K562 (cell line): ENCODE measurements around the gene FARSA. TPM values are rescaled to one million over a fixed set of nuclear protein-coding genes. Genes with fewer than 3 reads are reported as not detected.

ENCODE experiments used
- BMI1 ChIP-seq: fragments of 150-350 bp; IDR thresholded peaks from 2 replicates; pipeline ENCODE4 v1.6.1; 2014; ENCODE audit warnings: low read length
- CHD1 ChIP-seq: fragments of 200-600 bp; sonication (generic); IDR thresholded peaks from one replicate; pipeline ENCODE4 v1.6.1; 2012; ENCODE audit warnings: mild to moderate bottlenecking, moderate library complexity, low read length, inconsistent platforms
- CHD2 ChIP-seq: IDR thresholded peaks from 2 replicates; pipeline ENCODE4 v1.6.1; 2011; ENCODE audit warnings: low read depth, low read length
- HDAC1 ChIP-seq, 2 experiments: fragments of 450-650 bp; IDR thresholded peaks; 2 replicates each; pipeline ENCODE4 v1.6.1; 2016 to 2017; ENCODE audit warnings: inconsistent platforms in 1 of 2, mild to moderate bottlenecking in 1 of 2, moderate library complexity in 1 of 2
- MAFG ChIP-seq: fragments of 450-650 bp; conservative IDR thresholded peaks from 2 replicates; pipeline ENCODE4 v1.6.1; 2016; ENCODE audit warnings: missing genetic modification characterization, missing compliant biosample characterization
- RHOXF2B ChIP-seq: fragments of 250-450 bp; sonication (Bioruptor Pico); conservative IDR thresholded peaks from 2 replicates; pipeline ENCODE4 v1.5.1; 2021
- SAFB ChIP-seq: fragments of 200-400 bp; formaldehyde crosslinking; IDR thresholded peaks from 2 replicates; pipeline ENCODE4 v1.6.1; 2017; ENCODE audit warnings: low read depth, low read length, borderline replicate concordance
- THRA ChIP-seq: fragments of 450-650 bp; IDR thresholded peaks from 2 replicates; pipeline ENCODE4 v1.6.1; 2017; ENCODE audit warnings: mild to moderate bottlenecking, moderate library complexity
- ZNF175 ChIP-seq: fragments of 200-800 bp; sonication (Bioruptor generic); IDR thresholded peaks from 2 replicates; pipeline ENCODE4 v1.6.1; 2016; ENCODE audit warnings: low read depth, mild to moderate bottlenecking, missing genetic modification characterization, missing compliant biosample characterization
- ZNF212 ChIP-seq: fragments of 450-650 bp; formaldehyde crosslinking; IDR thresholded peaks from 2 replicates; pipeline ENCODE4 v1.4.0; 2020; ENCODE audit warnings: mild to moderate bottlenecking
- ZNF3 ChIP-seq: fragments of 250-450 bp; sonication (Bioruptor Pico); IDR thresholded peaks from 2 replicates; pipeline ENCODE4 v1.5.0; 2021; ENCODE audit warnings: mild to moderate bottlenecking, moderate library complexity
- ZNF561 ChIP-seq: fragments of 450-650 bp; formaldehyde crosslinking; conservative IDR thresholded peaks from 2 replicates; pipeline ENCODE4 v1.4.0; 2020; ENCODE audit warnings: mild to moderate bottlenecking, moderate library complexity
- ZNF583 ChIP-seq: fragments of 250-450 bp; sonication (Bioruptor Pico); IDR thresholded peaks from 2 replicates; pipeline ENCODE4 v1.4.0; 2020
- ZNF830 ChIP-seq: fragments of 250-450 bp; sonication (Bioruptor Pico); IDR thresholded peaks from 2 replicates; pipeline ENCODE4 v1.5.0; 2021; ENCODE audit warnings: mild to moderate bottlenecking
- polyA plus RNA-seq, 8 experiments: library from polyadenylated mRNA; depleted of rRNA in 4 of 8; stranded (reverse) in 5 of 8; unstranded in 3 of 8; fragments of >200 nt; fragmentation: Nextera tagmentation in 2 of 8; fragmentation: Illumina TruSeq in 1 of 8; extraction: Ambion mirVana in 2 of 8; extraction: Trizol in 1 of 8; gene quantifications; 2 replicates each; pipeline versions ENCODE4 v1.2.1 to v1.2.3, GENCODE V29; 2011 to 2014; ENCODE audit warnings: inconsistent platforms in 1 of 8, missing spikeins in 1 of 8
- total RNA-seq, 7 experiments: library from RNA; depleted of rRNA in 6 of 7; stranded (reverse); fragments of >200 nt in 6 of 7; fragmentation: Illumina TruSeq in 2 of 7; extraction: Trizol in 2 of 7; gene quantifications; 2 replicates each; pipeline versions ENCODE4 v1.2.1 to v1.2.3, GENCODE V29; 2011 to 2021; ENCODE audit warnings: low replicate concordance in 1 of 7

The FARSA gene
- total and polyA plus RNA-seq, 9 of the 15 experiments (the other 6 are each of a cell fraction or from before 2014, with no cell fraction given) = 25.2 to 237 (median 89.6) TPM

- no peak for TF ChIP-seq THRA
- TF ChIP-seq ZNF3 = no peak
- TF ChIP-seq ZNF583 (CRISPR knock-in tag) = peak; percentile 39; the same call in 1 of the 2 replicates
- no peak for TF ChIP-seq ZNF212 (CRISPR knock-in tag)
- peak; percentile 72 for TF ChIP-seq CHD1
- no peak for TF ChIP-seq CHD2
- 0 out of 2 replicates have a peak, but pooled peaks have one; percentile 17 for TF ChIP-seq ZNF830 (CRISPR knock-in tag)
- TF ChIP-seq ZNF175 (CRISPR knock-in tag) = no peak
- no peak for TF ChIP-seq BMI1
- peak; percentile 67; the same call in 1 of the 2 replicates for TF ChIP-seq SAFB
- TF ChIP-seq ZNF561 (CRISPR knock-in tag) = no peak
- TF ChIP-seq MAFG (tag) = no peak
- TF ChIP-seq RHOXF2B (CRISPR knock-in tag) = no peak
- TF ChIP-seq HDAC1 (IDR thresholded peaks at IDR 0.05) = 0 out of 4 replicates have a peak, but pooled peaks of 1 of the 2 experiments have one; percentile 62
Observed at GRCh38 chr19:12884627-12884925, 48.9 kb downstream of the FARSA start (continued).
